ENCODE results near the gene EPM2AIP1.
"Not testable (repeated sequence)": the region's sequence is repeated elsewhere in the genome, so short reads cannot be mapped to it uniquely, and the experiment has no call there.

Gene EPM2AIP1

GRCh38 chr3:36954452-36955134 lies 38.3 kb downstream of the EPM2AIP1 start:
- DNase-seq (ENCODE audit: low read depth), result no peak

- not testable (repeated sequence) for DNase-seq (ENCODE audit: low read depth)
Observed at GRCh38 chr3:36947814-36948213, 45.1 kb downstream of the EPM2AIP1 start.

- no peak for DNase-seq (ENCODE audit: low read depth)
Observed at GRCh38 chr3:36945333-36945980, 47.5 kb downstream of the EPM2AIP1 start.

GRCh38 chr3:36944641-36945270 lies 48.2 kb downstream of the EPM2AIP1 start, which contains the start of gene TRANK1:
Gene TRANK1, minus strand, starts transcription at chr3:36945054. Its CDS starts 245 bp downstream, at chr3:36944809.
- no peak for DNase-seq (ENCODE audit: low read depth)

- no peak for DNase-seq (ENCODE audit: low read depth)
Observed at GRCh38 chr3:36944012-36944640, 48.8 kb downstream of the EPM2AIP1 start.

- DNase-seq (ENCODE audit: low read depth), result no peak
Observed at GRCh38 chr3:36943601-36944000, 49.3 kb downstream of the EPM2AIP1 start.

GRCh38 chr3:36942638-36943248 lies 50.2 kb downstream of the EPM2AIP1 start:
- DNase-seq (ENCODE audit: low read depth), result no peak

GRCh38 chr3:36941658-36942057 lies 51.3 kb downstream of the EPM2AIP1 start:
- DNase-seq (ENCODE audit: low read depth), result no peak

GRCh38 chr3:36941162-36941561 lies 51.8 kb downstream of the EPM2AIP1 start:
- DNase-seq (ENCODE audit: low read depth), result no peak

GRCh38 chr3:36937492-36937891 lies 55.4 kb downstream of the EPM2AIP1 start:
- no peak for DNase-seq (ENCODE audit: low read depth)
